Fibroblast of villous mesenchyme (primary cell): Measurements from ENCODE around the gene NR0B2. TPM values are rescaled to one million over a fixed set of nuclear protein-coding genes. Genes with fewer than 3 reads are reported as not detected.

Experiments
- DNase-seq: peaks from one replicate; pipeline ENCODE4 v3.0.0-alpha.2; 2010; ENCODE audit warnings: low read depth
- H3K4me3 ChIP-seq: 2 replicates; pipeline ENCODE4 v1.5.1; 2011; ENCODE audit warnings: low read depth, mild to moderate bottlenecking, low read length
- CTCF ChIP-seq: IDR thresholded peaks from 2 replicates; pipeline ENCODE4 v1.5.1; 2012; ENCODE audit warnings: low read depth, mild to moderate bottlenecking, low read length; ENCODE audit not compliant: insufficient read depth
- total RNA-seq: library from RNA; depleted of rRNA; stranded (reverse); fragments of >200 nt; gene quantifications from 2 replicates; pipeline ENCODE4 v1.2.3, GENCODE V29; 2012

The NR0B2 gene
- total RNA-seq, 1 donor, result not detected

GRCh38 chr1:26956321-26956720 is 42.5 kb upstream of the NR0B2 start:
- DNase-seq, result no peak
- TF ChIP-seq CTCF, result no peak
- H3K4me3 ChIP-seq, result no peak overlapping the region

- no peak for TF ChIP-seq CTCF
- no peak overlapping the region for H3K4me3 ChIP-seq
- DNase-seq, result no peak
Measured at GRCh38 chr1:26953374-26953773, 39.6 kb upstream of the NR0B2 start.

- DNase-seq, result no peak
- no peak for TF ChIP-seq CTCF
- H3K4me3 ChIP-seq, result no peak overlapping the region
Measured at GRCh38 chr1:26951821-26952497, 38.2 kb upstream of the NR0B2 start.

GRCh38 chr1:26951216-26951615 is 37.4 kb upstream of the NR0B2 start:
- no peak for TF ChIP-seq CTCF

GRCh38 chr1:26950602-26951001 is 36.8 kb upstream of the NR0B2 start:
- TF ChIP-seq CTCF, result no peak
- peak; percentile 13 for DNase-seq

More at GRCh38 chr1:26951216-26951615, 37.4 kb upstream of the NR0B2 start:
- DNase-seq, result no peak
- H3K4me3 ChIP-seq, result no peak overlapping the region

GRCh38 chr1:26949926-26950319 is 36.1 kb upstream of the NR0B2 start:
- TF ChIP-seq CTCF, result no peak
- no peak overlapping the region for H3K4me3 ChIP-seq
- DNase-seq, result no peak

More at GRCh38 chr1:26950602-26951001, 36.8 kb upstream of the NR0B2 start:
- H3K4me3 ChIP-seq, result no peak overlapping the region
